IMR-90 (cell line): ENCODE results near the gene ZBED4. TPM values are rescaled to one million over a fixed set of nuclear protein-coding genes. Genes with fewer than 3 reads are reported as not detected.

Source experiments
- ATAC-seq: fragments of 200-7000 bp; cut with Tn5 transposase; 2 replicates; pipeline ENCODE4 v1.9.1; 2020; ENCODE audit warnings: low read depth, mild to moderate bottlenecking, moderate library complexity
- BruUV-seq: library from RNA; stranded (reverse); fragments of 400-500 nt; replicated peaks from 2 replicates; lab custom pipeline; 2021; lab: Mats Ljungman, UMichigan
- CTCF ChIA-PET: fragments of 300-600 bp; formaldehyde crosslinking; extraction: SDS; loops from one replicate; lab custom pipeline; 2021; ENCODE audit warnings: antibody characterized with exemption; lab: Yijun Ruan, JAX
- POLR2A ChIA-PET: fragments of 300-600 bp; sonication (Branson Sonifier 250); formaldehyde crosslinking; loops from one replicate; lab custom pipeline; 2022; ENCODE audit warnings: antibody characterized with exemption; ENCODE audit not compliant: unreplicated experiment; lab: Charles Lee
- DNase-seq: peaks from one replicate; pipeline ENCODE4 v3.0.0; 2013
- H2AFZ ChIP-seq: replicated peaks from 2 replicates; pipeline ENCODE3; 2013; ENCODE audit warnings: low read length, mild to moderate bottlenecking; ENCODE audit not compliant: poor library complexity
- H2AK5ac ChIP-seq: 2 replicates; pipeline ENCODE4 v1.6.1; 2013; ENCODE audit warnings: low read depth, low read length, inconsistent platforms
- H2AK9ac ChIP-seq: replicated peaks from 2 replicates; pipeline ENCODE3; 2013; ENCODE audit warnings: mild to moderate bottlenecking, low read depth, low read length, moderate library complexity; ENCODE audit not compliant: poor library complexity
- H2BK120ac ChIP-seq: 2 replicates; pipeline ENCODE4 v1.6.1; 2013; ENCODE audit warnings: low read depth, low read length, inconsistent platforms
- H2BK15ac ChIP-seq: 3 replicates; pipeline ENCODE4 v1.6.1; 2013; ENCODE audit warnings: low read depth, low read length, inconsistent platforms
- H2BK20ac ChIP-seq: 2 replicates; pipeline ENCODE4 v1.6.1; 2013; ENCODE audit warnings: low read depth, mild to moderate bottlenecking, inconsistent platforms, low read length, moderate library complexity
- H2BK5ac ChIP-seq: 2 replicates; pipeline ENCODE4 v1.6.1; 2013; ENCODE audit warnings: mild to moderate bottlenecking, low read depth, low read length, inconsistent platforms; ENCODE audit not compliant: poor library complexity, severe bottlenecking
- H3K14ac ChIP-seq: replicated peaks from 2 replicates; pipeline ENCODE4 v1.6.1; 2013; ENCODE audit warnings: low read depth, low read length, inconsistent platforms
- H3K18ac ChIP-seq: 2 replicates; pipeline ENCODE4 v1.6.1; 2013; ENCODE audit warnings: low read depth, low read length, control low read depth
- H3K23ac ChIP-seq: 2 replicates; pipeline ENCODE4 v1.6.1; 2013; ENCODE audit warnings: low read depth, low read length, inconsistent platforms
- H3K27ac ChIP-seq: 2 replicates; pipeline ENCODE4 v1.5.1; 2013; ENCODE audit warnings: mild to moderate bottlenecking, control low read depth, low read length; ENCODE audit not compliant: insufficient read depth
- H3K27me3 ChIP-seq: 2 replicates; pipeline ENCODE4 v1.6.1; 2013; ENCODE audit warnings: low read length; ENCODE audit not compliant: control insufficient read depth, insufficient read depth
- H3K36me3 ChIP-seq: 2 replicates; pipeline ENCODE4 v1.6.1; 2013; ENCODE audit warnings: low read length, mixed read lengths; ENCODE audit not compliant: control insufficient read depth, insufficient read depth
- H3K4ac ChIP-seq: 2 replicates; pipeline ENCODE4 v1.6.1; 2013; ENCODE audit warnings: low read depth, low read length, inconsistent platforms
- H3K4me1 ChIP-seq: 2 replicates; pipeline ENCODE4 v1.6.1; 2013; ENCODE audit warnings: low read length, mixed read lengths; ENCODE audit not compliant: control insufficient read depth, insufficient read depth
- H3K4me2 ChIP-seq: 2 replicates; pipeline ENCODE4 v1.6.1; 2013; ENCODE audit warnings: low read depth, mild to moderate bottlenecking, control low read depth, low read length, moderate library complexity
- H3K4me3 ChIP-seq: 2 replicates; pipeline ENCODE4 v1.5.1; 2013; ENCODE audit warnings: low read depth, mild to moderate bottlenecking, control low read depth, low read length, moderate library complexity; ENCODE audit not compliant: insufficient read depth
- H3K56ac ChIP-seq: 2 replicates; pipeline ENCODE4 v1.6.1; 2013; ENCODE audit warnings: low read length, inconsistent platforms; ENCODE audit not compliant: insufficient read depth; ENCODE audit errors: extremely low read depth
- H3K79me1 ChIP-seq, 2 experiments: 2 replicates each; pipeline ENCODE4 v1.6.1; 2013; ENCODE audit warnings: low read length in 2 of 2, inconsistent platforms in 1 of 2, low read depth in 1 of 2
- H3K9ac ChIP-seq: 2 replicates; pipeline ENCODE4 v1.6.1; 2013; ENCODE audit warnings: low read depth, low read length, control low read depth
- H3K9me1 ChIP-seq: 2 replicates; pipeline ENCODE4 v1.6.1; 2013; ENCODE audit warnings: low read length, inconsistent platforms; ENCODE audit not compliant: insufficient read depth
- H3K9me3 ChIP-seq: 2 replicates; pipeline ENCODE4 v1.6.1; 2013; ENCODE audit warnings: low read length; ENCODE audit not compliant: control insufficient read depth, insufficient read depth
- H4K20me1 ChIP-seq: 2 replicates; pipeline ENCODE4 v1.6.1; 2013; ENCODE audit warnings: low read length, inconsistent platforms; ENCODE audit not compliant: insufficient read depth
- H4K5ac ChIP-seq: 2 replicates; pipeline ENCODE4 v1.6.1; 2013; ENCODE audit warnings: mild to moderate bottlenecking, low read depth, low read length, control low read depth
- H4K8ac ChIP-seq, 2 experiments: 2 replicates each; pipeline ENCODE4 v1.6.1; 2013; ENCODE audit warnings: low read depth in 2 of 2, low read length in 2 of 2, control low read depth in 1 of 2, inconsistent platforms in 1 of 2
- H4K91ac ChIP-seq: 2 replicates; pipeline ENCODE4 v1.6.1; 2013; ENCODE audit warnings: low read depth, low read length, inconsistent platforms; ENCODE audit not compliant: insufficient read depth
- BHLHE40 ChIP-seq: fragments of 150-350 bp; IDR thresholded peaks from 2 replicates; pipeline ENCODE4 v1.6.1; 2016; ENCODE audit warnings: mild to moderate bottlenecking, low read depth, low read length
- CEBPB ChIP-seq: IDR thresholded peaks from 2 replicates; pipeline ENCODE4 v1.6.1; 2012; ENCODE audit warnings: low read depth, low read length, improper control_type of control experiment
- CHD1 ChIP-seq: IDR thresholded peaks from 2 replicates; pipeline ENCODE4 v1.6.1; 2012; ENCODE audit warnings: low read depth, low read length, improper control_type of control experiment
- ELK1 ChIP-seq: fragments of 150-350 bp; IDR thresholded peaks from 2 replicates; pipeline ENCODE4 v1.6.1; 2016; ENCODE audit warnings: low read depth, mild to moderate bottlenecking, low read length, moderate library complexity, borderline replicate concordance
- MAFK ChIP-seq: IDR thresholded peaks from 2 replicates; pipeline ENCODE4 v1.6.1; 2012; ENCODE audit warnings: low read depth, low read length, improper control_type of control experiment
- MXI1 ChIP-seq: IDR thresholded peaks from 2 replicates; pipeline ENCODE4 v1.6.1; 2012; ENCODE audit warnings: low read depth, mild to moderate bottlenecking, low read length, moderate library complexity, borderline replicate concordance
- RCOR1 ChIP-seq: IDR thresholded peaks from 2 replicates; pipeline ENCODE4 v1.6.1; 2012; ENCODE audit warnings: mild to moderate bottlenecking, low read length, improper control_type of control experiment; ENCODE audit not compliant: insufficient replicate concordance
- RFX5 ChIP-seq: IDR thresholded peaks from 2 replicates; pipeline ENCODE4 v1.8.0; 2012; ENCODE audit warnings: low read depth, mild to moderate bottlenecking, low read length, moderate library complexity
- SMC3 ChIP-seq: fragments of 150-350 bp; IDR thresholded peaks from 2 replicates; pipeline ENCODE4 v1.6.1; 2016; ENCODE audit warnings: low read depth, mild to moderate bottlenecking, antibody characterized with exemption, low read length, moderate library complexity
- USF2 ChIP-seq: fragments of 150-350 bp; IDR thresholded peaks from 2 replicates; pipeline ENCODE4 v1.6.1; 2017; ENCODE audit warnings: mild to moderate bottlenecking, antibody characterized with exemption, low read length, low read depth
- WGBS, 2 experiments: methylation state at CpG; one replicate each; pipeline versions ENCODE4 v1.1.5 to v1.1.7; 2013; ENCODE audit warnings: missing lambda C conversion rate in 2 of 2; ENCODE audit not compliant: insufficient read length in 1 of 2; ENCODE audit errors: extremely low coverage in 2 of 2; 5-methylcytosine and 5-hydroxymethylcytosine counted together
- dilution Hi-C: fragments of 300-500 bp; cut with HindIII; formaldehyde crosslinking; loops from one replicate; pipeline ENCODE4 v1.14.3; 2018; ENCODE audit warnings: low sequenced_read_pairs; ENCODE audit not compliant: unreplicated experiment
- in situ Hi-C: fragments of 300-500 bp; cut with MboI; formaldehyde crosslinking; loops from 3 replicates; pipeline ENCODE4 v1.14.3; 2019; ENCODE audit warnings: low sequenced_read_pairs, inconsistent platforms, mixed read lengths
- intact Hi-C: fragments of 100-400 bp; cut with micrococcal nuclease; formaldehyde crosslinking; loops from 2 replicates; pipeline ENCODE4 v1.10.0; 2022
- polyA plus RNA-seq, 3 experiments: library from polyadenylated mRNA; depleted of rRNA; stranded (reverse); fragments of >200 nt; gene quantifications; 2 replicates each; pipeline ENCODE4 v1.2.3, GENCODE V29; 2012; ENCODE audit warnings: low replicate concordance in 1 of 3
- total RNA-seq: library from RNA; depleted of rRNA; stranded (reverse); fragments of >200 nt; gene quantifications from 2 replicates; pipeline ENCODE4 v1.2.3, GENCODE V29; 2012

The ZBED4 gene
- total and polyA plus RNA-seq, 2 of the 4 experiments (the other 2 are of a cell fraction) = 9.3 to 10.5 TPM

GRCh38 chr22:49884503-49885260 is 31.0 kb downstream of the ZBED4 start:
- Histone ChIP-seq H4K5ac (no peak overlapping the region), H2AK9ac (no peak overlapping the region), H3K36me3 (peaks cover 43% of the 10 kb centered on the region), H3K9me3 (peaks cover 6% of the 10 kb centered on the region; the same call in 1 of the 2 replicates), H4K20me1 (peaks cover 47% of the 10 kb centered on the region), H3K4ac (no peak overlapping the region), H3K14ac (no peak overlapping the region), H3K9ac (no peak overlapping the region), H3K18ac (no peak overlapping the region), H3K4me1 (peaks cover 4% of the 10 kb centered on the region; the same call in 1 of the 2 replicates), H4K91ac (no peak overlapping the region), H4K8ac (no peak overlapping the region), H3K23ac (no peak overlapping the region), H2AFZ (no peak overlapping the region), H3K4me3 (no peak overlapping the region), H2BK20ac (no peak overlapping the region), H2AK5ac (no peak overlapping the region), H2BK15ac (no peak overlapping the region), H3K79me1 (peaks cover 43 to 89% of the 10 kb centered on the region in 2 experiments), H3K4me2 (no peak overlapping the region), H2BK5ac (no peak overlapping the region), H3K27me3 (no peaks in the 10 kb centered on the region), H3K27ac (no peak overlapping the region), H3K9me1 (peaks cover 11% of the 10 kb centered on the region), H2BK120ac (no peak overlapping the region), H3K56ac (no peak overlapping the region)
- ChIA-PET CTCF (no interaction called here), POLR2A (no interaction called here)
- WGBS, 2 experiments = 96% methylated on average over 23 of the region's 31 CpGs; no CpG with 5 or more reads in 1 of the 2 experiments
- no peak for ATAC-seq
- dilution Hi-C loops (no loop called here), intact Hi-C loops (no loop called here), in situ Hi-C loops (no loop called here)
- TF ChIP-seq CHD1 (no peak), USF2 (no peak), RCOR1 (no peak), BHLHE40 (no peak), MAFK (no peak), SMC3 (no peak), MXI1 (no peak), RFX5 (no peak), ELK1 (no peak), CEBPB (no peak)
- no peak for DNase-seq
- no TSS peak for BruUV-seq
